NCI-H2107 (cell line): Measurements from ENCODE around the gene METTL24.
"Not testable (repeated sequence)": the region's sequence is repeated elsewhere in the genome, so short reads cannot be mapped to it uniquely, and the experiment has no call there.

Experiments used
- DNase-seq: peaks from one replicate; lab custom pipeline; 2025; lab: John Stamatoyannopoulos, UW

The METTL24 gene

GRCh38 chr6:110360676-110361075, 2.5 kb upstream of the METTL24 start:
- DNase-seq, result no peak

GRCh38 chr6:110359556-110359955, 1.4 kb upstream of the METTL24 start:
- no peak for DNase-seq

GRCh38 chr6:110358553-110359160, 508 bp upstream of the METTL24 start:
- no peak for DNase-seq

- no peak for DNase-seq
These were observed 868 bp downstream of the METTL24 start for GRCh38 chr6:110357298-110357663.

GRCh38 chr6:110356778-110357177, 1.4 kb downstream of the METTL24 start:
- no peak for DNase-seq

- no peak for DNase-seq
These were observed 2.4 kb downstream of the METTL24 start for GRCh38 chr6:110355727-110356126.

- no peak for DNase-seq
These were observed 3.1 kb downstream of the METTL24 start for GRCh38 chr6:110355022-110355421.

- DNase-seq, result no peak
These were observed 4.0 kb downstream of the METTL24 start for GRCh38 chr6:110354153-110354552.

GRCh38 chr6:110353457-110354001, 4.6 kb downstream of the METTL24 start:
- no peak for DNase-seq

GRCh38 chr6:110352563-110353262, 5.4 kb downstream of the METTL24 start:
- DNase-seq, result no peak

- DNase-seq, result no peak
These were observed 6.2 kb downstream of the METTL24 start for GRCh38 chr6:110351986-110352385.

GRCh38 chr6:110351546-110351945, 6.6 kb downstream of the METTL24 start:
- DNase-seq, result no peak

GRCh38 chr6:110350593-110350992, 7.6 kb downstream of the METTL24 start:
- DNase-seq, result not testable (repeated sequence)

GRCh38 chr6:110348961-110349690, 9.0 kb downstream of the METTL24 start:
- no peak for DNase-seq

GRCh38 chr6:110345025-110345424, 13.1 kb downstream of the METTL24 start:
- no peak for DNase-seq

- DNase-seq, result no peak
These were observed 15.4 kb downstream of the METTL24 start for GRCh38 chr6:110342759-110343158.

GRCh38 chr6:110341663-110342596, 16.2 kb downstream of the METTL24 start:
- no peak for DNase-seq

GRCh38 chr6:110341067-110341466, 17.1 kb downstream of the METTL24 start:
- DNase-seq, result no peak

GRCh38 chr6:110340392-110340965, 17.7 kb downstream of the METTL24 start:
- DNase-seq, result no peak

GRCh38 chr6:110338820-110339470, 19.2 kb downstream of the METTL24 start:
- no peak for DNase-seq

- no peak for DNase-seq
These were observed 20.7 kb downstream of the METTL24 start for GRCh38 chr6:110337486-110337885.
